HCT116 (cell line): ENCODE data around the gene ATP2A3. TPM values are rescaled to one million over a fixed set of nuclear protein-coding genes. Genes with fewer than 3 reads are reported as not detected.

ENCODE experiments used
- ATAC-seq: fragments of 200-7000 bp; cut with Tn5 transposase; 2 replicates; pipeline ENCODE4 v1.9.1; 2020; ENCODE audit warnings: mild to moderate bottlenecking, moderate library complexity
- BruUV-seq: library from RNA; stranded (reverse); fragments of 400-500 nt; replicated peaks from 2 replicates; lab custom pipeline; 2021; lab: Mats Ljungman, UMichigan
- CTCF ChIA-PET: fragments of 300-600 bp; sonication (Branson Sonifier 250); formaldehyde crosslinking; loops from one replicate; lab custom pipeline; 2021; ENCODE audit warnings: antibody characterized with exemption; lab: Charles Lee
- POLR2A ChIA-PET: fragments of 300-600, 350-600 bp; sonication (Branson Sonifier 250); formaldehyde crosslinking; loops from one replicate; lab custom pipeline; 2021; ENCODE audit warnings: antibody characterized with exemption; lab: Charles Lee
- RAD21 ChIA-PET, 2 experiments: fragments of 300-600 bp; sonication (Branson Sonifier 250); formaldehyde crosslinking; loops; one replicate each; lab custom pipeline; 2023; ENCODE audit warnings: low total read pairs in 2 of 2; ENCODE audit not compliant: uncharacterized antibody in 2 of 2, unreplicated experiment in 2 of 2, low non-redundant PET in 1 of 2; lab: Charles Lee
- DNase-seq: peaks from one replicate; pipeline ENCODE4 v3.0.0-alpha.2; 2010; ENCODE audit warnings: low read depth, low spot score
- H2AFZ ChIP-seq: fragments of 200-600 bp; shearing (Covaris generic), sonication (generic); 2 replicates; pipeline ENCODE4 v1.6.1; 2017; ENCODE audit warnings: low read depth, mixed run types, mixed read lengths, antibody characterized with exemption, low read length; ENCODE audit not compliant: poor library complexity, severe bottlenecking
- H3K27ac ChIP-seq: 2 replicates; pipeline ENCODE4 v1.5.1; 2012; ENCODE audit warnings: low read depth, low read length
- H3K27me3 ChIP-seq: fragments of 200-600 bp; sonication (generic); 2 replicates; pipeline ENCODE4 v1.6.1; 2016; ENCODE audit warnings: mixed run types, low read length, mixed read lengths; ENCODE audit not compliant: insufficient read depth
- H3K36me3 ChIP-seq, 2 experiments: fragments of 200-500 bp in 1 of 2; fragments of 200-600 bp in 1 of 2; sonication (Bioruptor generic) in 1 of 2; sonication (generic) in 1 of 2; 2 replicates each; pipeline versions ENCODE4 v1.5.1 to v1.6.1; 2014 to 2016; ENCODE audit warnings: low read length in 2 of 2, inconsistent platforms in 1 of 2, mixed read lengths in 1 of 2, mixed run types in 1 of 2; ENCODE audit not compliant: insufficient read depth in 2 of 2, control insufficient read depth in 1 of 2
- H3K4me1 ChIP-seq, 2 experiments: fragments of 200-600 bp in 1 of 2; sonication (generic) in 1 of 2; 2 replicates each; pipeline versions ENCODE4 v1.5.1 to v1.6.1; 2012 to 2017; ENCODE audit warnings: low read length in 2 of 2, inconsistent platforms in 1 of 2, mild to moderate bottlenecking in 1 of 2, mixed read lengths in 1 of 2, mixed run types in 1 of 2, moderate library complexity in 1 of 2; ENCODE audit not compliant: insufficient read depth in 2 of 2, control insufficient read depth in 1 of 2
- H3K4me2 ChIP-seq: fragments of 200-600 bp; sonication (generic); 2 replicates; pipeline ENCODE4 v1.6.1; 2017; ENCODE audit warnings: mixed run types, low read length, mixed read lengths
- H3K4me3 ChIP-seq, 2 experiments: fragments of 200-600 bp in 1 of 2; sonication (generic) in 1 of 2; replicated peaks in 1 of 2; 2 replicates each; pipeline ENCODE4 v1.5.1; 2011 to 2016; ENCODE audit warnings: low read length in 2 of 2, control low read depth in 1 of 2, low read depth in 1 of 2, mild to moderate bottlenecking in 1 of 2, mixed read lengths in 1 of 2, mixed run types in 1 of 2
- H3K79me2 ChIP-seq: fragments of 200-600 bp; sonication (generic); 2 replicates; pipeline ENCODE4 v1.6.1; 2017; ENCODE audit warnings: mild to moderate bottlenecking, mixed run types, low read length, moderate library complexity, mixed read lengths; ENCODE audit not compliant: insufficient read depth
- H3K9ac ChIP-seq: fragments of 200-600 bp; sonication (generic); 2 replicates; pipeline ENCODE4 v1.6.1; 2016; ENCODE audit warnings: low read length, mixed read lengths
- H3K9me2 ChIP-seq: fragments of 200-600 bp; sonication (generic), shearing (Covaris generic); 2 replicates; pipeline ENCODE4 v1.6.1; 2017; ENCODE audit warnings: mixed run types, mild to moderate bottlenecking, moderate library complexity; ENCODE audit not compliant: insufficient read depth
- H3K9me3 ChIP-seq, 2 experiments: fragments of 200-500 bp in 1 of 2; fragments of 200-600 bp in 1 of 2; sonication (Bioruptor generic) in 1 of 2; sonication (generic) in 1 of 2; 2 replicates each; pipeline ENCODE4 v1.6.1; 2014 to 2017; ENCODE audit warnings: low read length in 2 of 2, mixed read lengths in 2 of 2, inconsistent platforms in 1 of 2, low read depth in 1 of 2, mild to moderate bottlenecking in 1 of 2, mixed run types in 1 of 2, moderate library complexity in 1 of 2; ENCODE audit not compliant: control insufficient read depth in 1 of 2, insufficient read depth in 1 of 2
- H4K20me1 ChIP-seq: fragments of 200-600 bp; sonication (generic), shearing (Covaris generic); 2 replicates; pipeline ENCODE4 v1.6.1; 2017; ENCODE audit warnings: mixed run types, mild to moderate bottlenecking, moderate library complexity; ENCODE audit not compliant: insufficient read depth
- ATF3 ChIP-seq: IDR thresholded peaks from 2 replicates; pipeline ENCODE4 v1.6.1; 2012
- CEBPB ChIP-seq: IDR thresholded peaks from 2 replicates; pipeline ENCODE4 v1.6.1; 2012; ENCODE audit warnings: low read depth
- EGR1 ChIP-seq: IDR thresholded peaks from 2 replicates; pipeline ENCODE4 v1.6.1; 2012; ENCODE audit warnings: low read depth
- EZH2phosphoT487 ChIP-seq: fragments of 200-600 bp; IDR thresholded peaks from 2 replicates; pipeline ENCODE4 v1.6.1; 2018; ENCODE audit warnings: antibody characterized with exemption, borderline replicate concordance
- SP1 ChIP-seq: IDR thresholded peaks from 2 replicates; pipeline ENCODE4 v1.6.1; 2012; ENCODE audit warnings: low read depth
- ZFX ChIP-seq: fragments of 450-650 bp; IDR thresholded peaks from 2 replicates; pipeline ENCODE4 v1.6.1; 2017
- ZNF274 ChIP-seq: fragments of 200-500 bp; sonication (Bioruptor generic); IDR thresholded peaks from 2 replicates; pipeline ENCODE4 v1.6.1; 2014; ENCODE audit warnings: mild to moderate bottlenecking, low read depth, low read length, inconsistent platforms
- intact Hi-C: fragments of 100-400 bp; cut with micrococcal nuclease; formaldehyde crosslinking; loops from 2 replicates; pipeline ENCODE4 v1.10.0; 2022
- total RNA-seq: library from RNA; stranded (reverse); gene quantifications from one replicate; pipeline ENCODE4 v1.2.1, GENCODE V29; 2021; ENCODE audit not compliant: unreplicated experiment
- TF ChIP-seq, protein P1 (sequence below): IDR thresholded peaks from 2 replicates; pipeline ENCODE4 v1.6.1; 2011; ENCODE audit warnings: mild to moderate bottlenecking, low read length, moderate library complexity; ENCODE audit not compliant: insufficient replicate concordance; ENCODE audit errors: extremely low read depth

The ATP2A3 gene
- total RNA-seq, 1 experiment from 2014 or later, result 23.1 TPM

GRCh38 chr17:3962965-3963236 lies 1.3 kb downstream of the ATP2A3 start:
- Histone ChIP-seq H3K9ac (no peak overlapping the region; the same call in 1 of the 2 replicates), H3K9me2 (no peaks in the 10 kb centered on the region), H3K4me3 (peak overlapping the region in 1 of 2 experiments; percentile 53; a peak in 1 of 4 replicates), H3K9me3 (no peaks in the 10 kb centered on the region), H3K79me2 (no peaks in the 10 kb centered on the region), H4K20me1 (no peaks in the 10 kb centered on the region), H3K27ac (no peak overlapping the region), H3K4me1 (peaks cover 23 to 40% of the 10 kb centered on the region in 2 experiments), H3K36me3 (no peaks in the 10 kb centered on the region), H2AFZ (no peak overlapping the region), H3K4me2 (peak overlapping the region; percentile 98), H3K27me3 (no peaks in the 10 kb centered on the region)
- no peak for TF ChIP-seq ATF3
- TF ChIP-seq, protein P1, sequence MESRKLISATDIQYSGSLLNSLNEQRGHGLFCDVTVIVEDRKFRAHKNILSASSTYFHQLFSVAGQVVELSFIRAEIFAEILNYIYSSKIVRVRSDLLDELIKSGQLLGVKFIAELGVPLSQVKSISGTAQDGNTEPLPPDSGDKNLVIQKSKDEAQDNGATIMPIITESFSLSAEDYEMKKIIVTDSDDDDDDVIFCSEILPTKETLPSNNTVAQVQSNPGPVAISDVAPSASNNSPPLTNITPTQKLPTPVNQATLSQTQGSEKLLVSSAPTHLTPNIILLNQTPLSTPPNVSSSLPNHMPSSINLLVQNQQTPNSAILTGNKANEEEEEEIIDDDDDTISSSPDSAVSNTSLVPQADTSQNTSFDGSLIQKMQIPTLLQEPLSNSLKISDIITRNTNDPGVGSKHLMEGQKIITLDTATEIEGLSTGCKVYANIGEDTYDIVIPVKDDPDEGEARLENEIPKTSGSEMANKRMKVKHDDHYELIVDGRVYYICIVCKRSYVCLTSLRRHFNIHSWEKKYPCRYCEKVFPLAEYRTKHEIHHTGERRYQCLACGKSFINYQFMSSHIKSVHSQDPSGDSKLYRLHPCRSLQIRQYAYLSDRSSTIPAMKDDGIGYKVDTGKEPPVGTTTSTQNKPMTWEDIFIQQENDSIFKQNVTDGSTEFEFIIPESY, result no peak
- no peak for TF ChIP-seq ZFX
- no peak for TF ChIP-seq CEBPB
- TF ChIP-seq EGR1, result no peak
- no peak for TF ChIP-seq EZH2phosphoT487
- no peak for TF ChIP-seq ZNF274
- TF ChIP-seq SP1, result no peak
- intact Hi-C loops, result no loop called here
- ATAC-seq, result no peak
- CTCF ChIA-PET, result no interaction called here
- BruUV-seq, result TSS peak; percentile 53
- DNase-seq, result no peak
- POLR2A ChIA-PET, result no interaction called here
- RAD21 ChIA-PET, result no interaction called here
